ENCODE measurements around the gene ABHD12.

ABHD12 gene

GRCh38 chr20:25309395-25310267 lies 81.0 kb downstream of the ABHD12 start:
- H3K4me3 ChIP-seq (ENCODE audit: low read depth in 1 of 2, low read length in 2 of 2) = no peak overlapping the region
- H3K36me3 ChIP-seq (ENCODE audit: control insufficient read depth in 1 of 2, insufficient read depth in 2 of 2, low read length in 2 of 2) = peaks cover 3 to 5% of the 10 kb centered on the region in 2 donors
- peak overlapping the region; percentile 90 for H3K27ac ChIP-seq (ENCODE audit: low read length)

GRCh38 chr20:25308671-25309394 lies 81.8 kb downstream of the ABHD12 start:
- Histone ChIP-seq H3K27me3 (ENCODE audit: low read depth, low read length) (no peaks in the 10 kb centered on the region), H3K9me3 (ENCODE audit: control insufficient read depth in 1 of 2, low read length in 2 of 2) (no peaks in the 10 kb centered on the region), H3K36me3 (ENCODE audit: control insufficient read depth in 1 of 2, insufficient read depth in 2 of 2, low read length in 2 of 2) (peaks cover 3 to 4% of the 10 kb centered on the region in 2 donors), H3K27ac (ENCODE audit: low read length) (peak overlapping the region; percentile 90), H3K4me1 (ENCODE audit: control insufficient read depth in 1 of 2, insufficient read depth in 2 of 2, low read length in 2 of 2) (peaks cover 16 to 22% of the 10 kb centered on the region in 2 donors), H3K4me3 (ENCODE audit: low read depth in 1 of 2, low read length in 2 of 2) (no peak overlapping the region)

More at GRCh38 chr20:25309395-25310267, 81.0 kb downstream of the ABHD12 start:
- H3K4me1 ChIP-seq (ENCODE audit: control insufficient read depth in 1 of 2, insufficient read depth in 2 of 2, low read length in 2 of 2) = peaks cover 16 to 22% of the 10 kb centered on the region in 2 donors
- H3K27me3 ChIP-seq (ENCODE audit: low read depth, low read length) = no peaks in the 10 kb centered on the region
- H3K9me3 ChIP-seq (ENCODE audit: control insufficient read depth in 1 of 2, low read length in 2 of 2) = no peaks in the 10 kb centered on the region

DNA sequence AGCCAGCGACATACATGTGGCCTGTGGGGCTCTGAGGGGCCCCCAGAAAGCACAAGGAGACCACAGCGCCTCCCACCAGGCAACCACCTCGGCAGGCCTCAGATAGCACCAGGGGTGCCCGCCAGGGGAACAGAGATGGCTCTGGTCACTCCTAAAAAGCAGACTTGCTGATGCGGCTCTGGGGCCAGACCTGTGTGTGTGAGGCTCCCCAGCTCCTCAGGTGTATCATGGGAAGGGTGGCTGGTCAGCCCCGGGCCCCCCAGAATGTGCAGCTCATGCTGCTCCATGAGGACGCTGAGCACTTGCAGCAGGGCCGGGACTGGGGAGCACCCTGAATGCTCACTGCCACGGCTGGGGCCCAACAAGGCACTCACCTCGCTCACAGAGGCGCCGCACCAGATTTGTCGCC lies 82.5 kb downstream of the ABHD12 start:
- Histone ChIP-seq H3K36me3 (ENCODE audit: control insufficient read depth in 1 of 2, insufficient read depth in 2 of 2, low read length in 2 of 2) (peaks cover 3 to 10% of the 10 kb centered on the region in 2 donors), H3K9me3 (ENCODE audit: control insufficient read depth in 1 of 2, low read length in 2 of 2) (no peaks in the 10 kb centered on the region), H3K4me1 (ENCODE audit: control insufficient read depth in 1 of 2, insufficient read depth in 2 of 2, low read length in 2 of 2) (peaks cover 16 to 22% of the 10 kb centered on the region in 2 donors), H3K27me3 (ENCODE audit: low read depth, low read length) (no peaks in the 10 kb centered on the region), H3K27ac (ENCODE audit: low read length) (no peak overlapping the region), H3K4me3 (ENCODE audit: low read depth in 1 of 2, low read length in 2 of 2) (no peak overlapping the region)

- H3K4me3 ChIP-seq (ENCODE audit: low read depth in 1 of 2, low read length in 2 of 2) = no peak overlapping the region
- no peaks in the 10 kb centered on the region for H3K27me3 ChIP-seq (ENCODE audit: low read depth, low read length)
- no peak overlapping the region for H3K27ac ChIP-seq (ENCODE audit: low read length)
- H3K9me3 ChIP-seq (ENCODE audit: control insufficient read depth in 1 of 2, low read length in 2 of 2) = no peaks in the 10 kb centered on the region
- H3K36me3 ChIP-seq (ENCODE audit: control insufficient read depth in 1 of 2, insufficient read depth in 2 of 2, low read length in 2 of 2) = peaks cover 3 to 14% of the 10 kb centered on the region in 2 donors
- peaks cover 16 to 22% of the 10 kb centered on the region in 2 donors for H3K4me1 ChIP-seq (ENCODE audit: control insufficient read depth in 1 of 2, insufficient read depth in 2 of 2, low read length in 2 of 2)
Observed at GRCh38 chr20:25306991-25307903, 83.4 kb downstream of the ABHD12 start.

DNA sequence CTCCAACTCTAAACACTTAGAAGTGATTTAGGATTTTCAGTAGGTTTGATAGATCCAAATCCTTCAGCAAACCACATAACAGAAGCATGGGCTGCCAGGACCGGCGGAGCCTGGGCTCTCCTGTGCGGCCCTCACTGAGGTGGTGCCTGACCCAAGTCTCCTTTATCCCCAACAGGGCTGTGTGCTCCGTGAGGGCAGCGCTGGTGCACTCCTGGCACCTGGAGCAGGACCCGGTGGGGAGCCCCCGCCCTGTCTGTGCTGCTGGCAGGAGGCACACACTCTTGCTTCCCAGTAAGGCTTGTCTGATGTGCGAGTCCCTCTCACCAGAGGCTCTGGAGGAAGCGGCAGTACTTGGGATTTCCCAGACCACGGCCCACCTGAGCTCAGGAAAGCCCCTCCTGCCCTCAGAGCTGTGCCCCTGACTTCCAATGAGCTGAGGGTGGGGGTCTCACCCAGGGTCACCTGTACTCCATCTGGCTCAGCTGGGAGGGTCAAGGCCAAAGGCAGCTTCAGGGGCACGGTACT lies 86.5 kb downstream of the ABHD12 start:
- H3K9me3 ChIP-seq (ENCODE audit: control insufficient read depth in 1 of 2, low read length in 2 of 2) = no peaks in the 10 kb centered on the region
- H3K4me3 ChIP-seq (ENCODE audit: low read depth in 1 of 2, low read length in 2 of 2) = no peak overlapping the region
- peaks cover 3 to 22% of the 10 kb centered on the region in 2 donors for H3K36me3 ChIP-seq (ENCODE audit: control insufficient read depth in 1 of 2, insufficient read depth in 2 of 2, low read length in 2 of 2)
- H3K27ac ChIP-seq (ENCODE audit: low read length) = no peak overlapping the region
- H3K27me3 ChIP-seq (ENCODE audit: low read depth, low read length) = no peaks in the 10 kb centered on the region
- no peaks in the 10 kb centered on the region for H3K4me1 ChIP-seq (ENCODE audit: control insufficient read depth in 1 of 2, insufficient read depth in 2 of 2, low read length in 2 of 2)

DNA sequence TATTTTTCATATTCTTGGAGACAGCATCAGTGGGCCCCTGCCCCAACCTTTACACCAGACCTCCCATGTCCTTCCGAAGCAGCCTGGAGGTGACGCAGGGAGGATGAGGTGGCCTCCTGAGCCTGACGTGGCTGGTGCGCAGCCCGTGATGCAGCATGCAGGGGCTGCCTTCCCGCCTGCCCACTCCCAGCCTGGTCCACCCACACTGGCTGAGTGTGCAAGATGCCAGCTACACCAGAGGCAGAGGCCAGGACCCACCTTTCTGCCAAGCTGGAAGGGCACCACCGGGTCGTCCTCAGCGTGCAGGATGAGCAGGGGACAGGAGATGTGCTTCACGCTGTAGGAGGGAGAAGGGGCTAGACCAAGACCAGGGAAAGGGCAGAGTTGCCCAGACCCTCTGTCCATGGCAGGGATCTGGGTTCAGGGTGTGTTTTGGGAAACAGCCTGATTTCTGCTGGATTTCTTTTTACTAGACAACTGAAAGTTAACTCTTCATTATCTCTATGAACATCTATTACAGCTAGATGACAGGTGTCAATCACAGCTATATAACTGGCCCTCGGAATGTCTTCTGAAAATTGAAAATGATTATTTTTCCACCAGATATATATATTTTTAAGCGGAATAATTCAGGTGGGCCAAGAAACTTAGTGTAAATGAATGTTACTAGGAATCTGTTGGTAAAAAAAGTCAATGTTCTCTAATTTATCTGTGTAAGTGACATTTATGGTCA lies 87.2 kb downstream of the ABHD12 start:
- Histone ChIP-seq H3K36me3 (ENCODE audit: control insufficient read depth in 1 of 2, insufficient read depth in 2 of 2, low read length in 2 of 2) (peaks cover 3 to 27% of the 10 kb centered on the region in 2 donors), H3K4me3 (ENCODE audit: low read depth in 1 of 2, low read length in 2 of 2) (no peak overlapping the region), H3K9me3 (ENCODE audit: control insufficient read depth in 1 of 2, low read length in 2 of 2) (no peaks in the 10 kb centered on the region), H3K27ac (ENCODE audit: low read length) (no peak overlapping the region), H3K27me3 (ENCODE audit: low read depth, low read length) (no peaks in the 10 kb centered on the region), H3K4me1 (ENCODE audit: control insufficient read depth in 1 of 2, insufficient read depth in 2 of 2, low read length in 2 of 2) (no peaks in the 10 kb centered on the region)

GRCh38 chr20:25302596-25302995 lies 88.0 kb downstream of the ABHD12 start:
- H3K27ac ChIP-seq (ENCODE audit: low read length) = no peak overlapping the region
- no peaks in the 10 kb centered on the region for H3K4me1 ChIP-seq (ENCODE audit: control insufficient read depth in 1 of 2, insufficient read depth in 2 of 2, low read length in 2 of 2)
- no peaks in the 10 kb centered on the region for H3K27me3 ChIP-seq (ENCODE audit: low read depth, low read length)
- H3K4me3 ChIP-seq (ENCODE audit: low read depth in 1 of 2, low read length in 2 of 2) = no peak overlapping the region
- H3K9me3 ChIP-seq (ENCODE audit: control insufficient read depth in 1 of 2, low read length in 2 of 2) = no peaks in the 10 kb centered on the region
- peaks cover 3 to 28% of the 10 kb centered on the region in 2 donors for H3K36me3 ChIP-seq (ENCODE audit: control insufficient read depth in 1 of 2, insufficient read depth in 2 of 2, low read length in 2 of 2)

GRCh38 chr20:25301357-25301920 lies 89.2 kb downstream of the ABHD12 start:
- Histone ChIP-seq H3K27ac (ENCODE audit: low read length) (no peak overlapping the region), H3K9me3 (ENCODE audit: control insufficient read depth in 1 of 2, low read length in 2 of 2) (no peaks in the 10 kb centered on the region), H3K4me1 (ENCODE audit: control insufficient read depth in 1 of 2, insufficient read depth in 2 of 2, low read length in 2 of 2) (peaks cover 0 to 4% of the 10 kb centered on the region in 2 donors), H3K36me3 (ENCODE audit: control insufficient read depth in 1 of 2, insufficient read depth in 2 of 2, low read length in 2 of 2) (peaks cover 3 to 35% of the 10 kb centered on the region in 2 donors), H3K4me3 (ENCODE audit: low read depth in 1 of 2, low read length in 2 of 2) (no peak overlapping the region), H3K27me3 (ENCODE audit: low read depth, low read length) (no peaks in the 10 kb centered on the region)

DNA sequence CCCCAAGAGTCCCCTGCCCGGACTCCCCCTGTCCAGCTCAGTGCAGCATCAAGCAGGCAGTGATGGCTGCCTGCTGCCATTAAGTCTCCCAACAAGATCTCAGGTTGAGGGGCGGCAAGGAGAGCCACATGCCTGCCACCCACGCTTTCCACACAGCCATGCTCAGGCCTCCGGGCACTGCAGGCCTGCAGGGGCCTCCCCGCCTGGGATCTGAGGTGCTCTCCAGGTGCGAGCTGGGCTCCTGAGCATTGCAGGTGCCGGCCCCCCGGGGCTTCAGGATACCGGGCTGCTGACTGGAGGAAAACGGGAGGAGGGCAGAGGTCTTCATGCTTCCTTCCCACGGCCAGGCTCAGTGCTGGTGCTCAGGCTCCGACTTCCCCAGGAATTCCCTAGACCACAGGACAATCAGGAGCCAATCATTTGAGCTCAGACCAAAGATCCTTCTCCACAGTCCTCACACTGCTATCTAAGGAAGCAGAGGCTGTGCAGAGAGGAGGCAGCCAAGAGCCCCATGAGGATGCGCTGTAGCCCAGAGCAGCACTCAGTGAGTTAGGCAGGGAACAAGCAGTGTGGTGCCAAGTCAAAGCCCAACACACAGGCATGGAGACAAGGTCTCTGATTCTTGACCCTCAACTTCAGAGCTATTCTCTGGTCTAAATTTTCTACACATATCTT lies 90.0 kb downstream of the ABHD12 start:
- Histone ChIP-seq H3K27ac (ENCODE audit: low read length) (no peak overlapping the region), H3K9me3 (ENCODE audit: control insufficient read depth in 1 of 2, low read length in 2 of 2) (no peaks in the 10 kb centered on the region), H3K4me3 (ENCODE audit: low read depth in 1 of 2, low read length in 2 of 2) (no peak overlapping the region), H3K4me1 (ENCODE audit: control insufficient read depth in 1 of 2, insufficient read depth in 2 of 2, low read length in 2 of 2) (peaks cover 0 to 12% of the 10 kb centered on the region in 2 donors), H3K36me3 (ENCODE audit: control insufficient read depth in 1 of 2, insufficient read depth in 2 of 2, low read length in 2 of 2) (peaks cover 3 to 43% of the 10 kb centered on the region in 2 donors), H3K27me3 (ENCODE audit: low read depth, low read length) (no peaks in the 10 kb centered on the region)
